Loucy (cell line): ENCODE data around the gene MRPL33.

Source experiments
- EZH2phosphoT487 ChIP-seq: fragments of 200-600 bp; IDR thresholded peaks from 2 replicates; pipeline ENCODE4 v1.6.1; 2018; ENCODE audit warnings: antibody characterized with exemption, mild to moderate bottlenecking, moderate library complexity, borderline replicate concordance
- TF ChIP-seq, protein P1 (sequence below): fragments of 200-600 bp; sonication (generic); conservative IDR thresholded peaks from 2 replicates; pipeline ENCODE4 v1.5.1; 2014; ENCODE audit warnings: mild to moderate bottlenecking, antibody characterized with exemption, low read length

DNA sequence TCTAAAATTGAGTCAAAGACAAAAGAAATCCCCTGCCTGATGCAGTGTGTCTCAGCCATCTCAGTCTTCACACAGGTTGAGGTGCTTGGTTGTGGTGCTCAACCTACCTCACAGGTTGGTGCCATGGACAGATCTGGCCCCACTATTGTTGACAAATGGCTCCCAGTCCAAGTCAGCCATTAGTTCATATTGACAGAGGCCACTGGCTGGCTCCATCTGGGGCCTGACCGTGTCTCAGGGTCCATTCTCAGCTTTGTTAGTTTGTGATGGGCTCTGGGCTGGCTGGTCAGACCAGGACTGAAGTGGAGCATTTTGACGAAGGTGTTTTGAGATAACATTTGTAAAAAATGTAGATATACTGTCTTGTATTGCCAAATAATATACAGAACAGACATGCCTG lies 36.9 kb downstream of the MRPL33 start:
- TF ChIP-seq, protein P1, sequence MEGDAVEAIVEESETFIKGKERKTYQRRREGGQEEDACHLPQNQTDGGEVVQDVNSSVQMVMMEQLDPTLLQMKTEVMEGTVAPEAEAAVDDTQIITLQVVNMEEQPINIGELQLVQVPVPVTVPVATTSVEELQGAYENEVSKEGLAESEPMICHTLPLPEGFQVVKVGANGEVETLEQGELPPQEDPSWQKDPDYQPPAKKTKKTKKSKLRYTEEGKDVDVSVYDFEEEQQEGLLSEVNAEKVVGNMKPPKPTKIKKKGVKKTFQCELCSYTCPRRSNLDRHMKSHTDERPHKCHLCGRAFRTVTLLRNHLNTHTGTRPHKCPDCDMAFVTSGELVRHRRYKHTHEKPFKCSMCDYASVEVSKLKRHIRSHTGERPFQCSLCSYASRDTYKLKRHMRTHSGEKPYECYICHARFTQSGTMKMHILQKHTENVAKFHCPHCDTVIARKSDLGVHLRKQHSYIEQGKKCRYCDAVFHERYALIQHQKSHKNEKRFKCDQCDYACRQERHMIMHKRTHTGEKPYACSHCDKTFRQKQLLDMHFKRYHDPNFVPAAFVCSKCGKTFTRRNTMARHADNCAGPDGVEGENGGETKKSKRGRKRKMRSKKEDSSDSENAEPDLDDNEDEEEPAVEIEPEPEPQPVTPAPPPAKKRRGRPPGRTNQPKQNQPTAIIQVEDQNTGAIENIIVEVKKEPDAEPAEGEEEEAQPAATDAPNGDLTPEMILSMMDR, result no peak
- no peak for TF ChIP-seq EZH2phosphoT487
